Fibroblast of pulmonary artery (primary cell): ENCODE measurements around the gene NOL9.

ENCODE experiments used
- DNase-seq: peaks from one replicate; pipeline ENCODE4 v3.0.0-alpha.2; 2010; ENCODE audit warnings: low read depth
- H3K4me3 ChIP-seq: replicated peaks from 2 replicates; pipeline ENCODE4 v1.5.1; 2011; ENCODE audit warnings: low read depth, mild to moderate bottlenecking, control low read depth, low read length, moderate library complexity
- TF ChIP-seq, protein P1 (sequence below): IDR thresholded peaks from 2 replicates; pipeline ENCODE4 v1.5.1; 2011; ENCODE audit warnings: mild to moderate bottlenecking, control low read depth, low read length, inconsistent platforms; ENCODE audit errors: missing control alignments

Gene NOL9

DNA sequence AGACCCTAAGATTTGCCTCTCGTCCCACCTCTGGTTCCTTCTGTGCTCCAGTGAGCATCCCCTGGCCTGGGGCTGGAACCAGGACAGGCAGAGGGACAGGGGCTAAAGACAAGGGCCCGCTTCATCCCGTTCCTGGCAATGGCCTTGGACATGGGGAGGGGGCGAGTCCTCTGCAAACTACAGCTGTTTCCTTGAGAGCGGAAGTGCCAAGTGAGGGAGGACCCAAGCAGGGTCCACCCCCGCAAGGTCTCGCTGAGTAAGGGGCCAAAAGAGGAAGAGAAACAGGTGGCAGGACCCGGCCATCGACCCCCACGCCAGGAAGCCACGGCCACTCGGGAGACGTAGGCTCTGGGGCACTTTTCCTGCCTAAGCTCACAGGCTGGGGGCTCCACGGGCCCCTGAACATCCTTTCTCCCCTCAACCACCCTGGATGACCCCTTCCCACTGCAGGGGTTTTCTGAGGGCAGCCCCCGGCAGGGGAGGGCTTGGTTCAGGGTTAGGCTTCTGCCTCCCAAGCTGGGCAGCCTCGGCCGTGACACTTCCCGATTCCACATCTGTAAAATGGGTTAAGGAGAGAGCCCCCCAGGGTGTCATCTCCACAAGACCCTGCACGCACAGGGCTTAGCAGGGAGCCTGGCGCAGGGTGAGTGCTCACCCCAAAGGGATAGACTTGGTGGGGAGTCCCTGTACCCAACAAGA is 44.9 kb downstream of the NOL9 start:
- TF ChIP-seq, protein P1, sequence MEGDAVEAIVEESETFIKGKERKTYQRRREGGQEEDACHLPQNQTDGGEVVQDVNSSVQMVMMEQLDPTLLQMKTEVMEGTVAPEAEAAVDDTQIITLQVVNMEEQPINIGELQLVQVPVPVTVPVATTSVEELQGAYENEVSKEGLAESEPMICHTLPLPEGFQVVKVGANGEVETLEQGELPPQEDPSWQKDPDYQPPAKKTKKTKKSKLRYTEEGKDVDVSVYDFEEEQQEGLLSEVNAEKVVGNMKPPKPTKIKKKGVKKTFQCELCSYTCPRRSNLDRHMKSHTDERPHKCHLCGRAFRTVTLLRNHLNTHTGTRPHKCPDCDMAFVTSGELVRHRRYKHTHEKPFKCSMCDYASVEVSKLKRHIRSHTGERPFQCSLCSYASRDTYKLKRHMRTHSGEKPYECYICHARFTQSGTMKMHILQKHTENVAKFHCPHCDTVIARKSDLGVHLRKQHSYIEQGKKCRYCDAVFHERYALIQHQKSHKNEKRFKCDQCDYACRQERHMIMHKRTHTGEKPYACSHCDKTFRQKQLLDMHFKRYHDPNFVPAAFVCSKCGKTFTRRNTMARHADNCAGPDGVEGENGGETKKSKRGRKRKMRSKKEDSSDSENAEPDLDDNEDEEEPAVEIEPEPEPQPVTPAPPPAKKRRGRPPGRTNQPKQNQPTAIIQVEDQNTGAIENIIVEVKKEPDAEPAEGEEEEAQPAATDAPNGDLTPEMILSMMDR = no peak
- H3K4me3 ChIP-seq = no peak overlapping the region
- no peak for DNase-seq

DNA sequence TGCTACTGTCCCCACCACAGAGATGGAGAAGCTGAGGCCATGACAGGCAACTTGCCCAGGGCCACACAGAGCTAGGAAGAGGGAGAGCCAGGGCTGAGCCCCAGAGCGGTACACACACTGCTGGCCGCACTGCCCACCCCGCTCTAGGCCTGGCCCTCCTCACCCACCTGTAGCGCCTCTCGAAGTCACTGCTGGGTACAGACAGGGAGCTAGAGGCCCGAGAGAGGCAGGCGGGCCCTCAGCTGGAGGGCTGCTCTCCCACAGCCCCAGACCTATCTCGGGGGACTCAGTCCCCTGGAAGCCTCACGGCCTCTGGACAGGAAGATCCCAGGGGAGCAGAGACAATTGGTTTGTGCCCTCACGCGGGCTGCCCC is 45.5 kb downstream of the NOL9 start:
- H3K4me3 ChIP-seq = no peak overlapping the region
- TF ChIP-seq, protein P1 = no peak
- DNase-seq = no peak

DNA sequence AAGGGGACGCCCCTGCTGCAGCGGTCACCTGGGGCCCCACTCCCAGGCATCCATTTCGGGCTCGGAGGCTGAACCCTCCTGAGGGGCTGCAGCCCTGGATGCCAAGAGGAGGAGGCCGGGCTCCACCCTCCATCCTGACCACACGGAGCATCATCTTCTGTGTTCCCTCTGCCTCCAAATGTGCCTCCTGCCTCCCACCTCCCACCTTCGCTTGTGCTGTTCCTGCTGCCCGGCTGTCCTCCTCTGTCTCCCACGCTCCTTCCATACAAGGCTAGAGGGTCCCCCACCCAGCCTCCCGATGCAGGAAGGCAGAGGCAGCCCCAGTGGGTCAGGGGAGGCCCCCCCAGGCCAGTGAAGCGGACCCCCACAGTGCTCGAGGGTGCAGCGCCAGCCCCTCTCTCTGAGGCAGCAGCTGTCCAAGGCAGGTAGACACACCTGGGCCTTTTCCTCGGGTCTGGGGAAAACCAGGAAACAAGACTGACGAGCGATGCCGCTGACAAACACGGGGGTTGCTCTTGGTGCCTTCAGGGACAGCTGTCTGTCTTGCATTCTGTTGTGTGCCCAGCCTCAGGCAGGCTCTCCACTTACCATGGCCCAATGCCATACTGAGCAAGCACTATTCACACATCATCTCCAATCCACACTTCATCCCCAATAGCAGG is 46.0 kb downstream of the NOL9 start:
- DNase-seq = no peak
- TF ChIP-seq, protein P1 = no peak
- H3K4me3 ChIP-seq = no peak overlapping the region

DNA sequence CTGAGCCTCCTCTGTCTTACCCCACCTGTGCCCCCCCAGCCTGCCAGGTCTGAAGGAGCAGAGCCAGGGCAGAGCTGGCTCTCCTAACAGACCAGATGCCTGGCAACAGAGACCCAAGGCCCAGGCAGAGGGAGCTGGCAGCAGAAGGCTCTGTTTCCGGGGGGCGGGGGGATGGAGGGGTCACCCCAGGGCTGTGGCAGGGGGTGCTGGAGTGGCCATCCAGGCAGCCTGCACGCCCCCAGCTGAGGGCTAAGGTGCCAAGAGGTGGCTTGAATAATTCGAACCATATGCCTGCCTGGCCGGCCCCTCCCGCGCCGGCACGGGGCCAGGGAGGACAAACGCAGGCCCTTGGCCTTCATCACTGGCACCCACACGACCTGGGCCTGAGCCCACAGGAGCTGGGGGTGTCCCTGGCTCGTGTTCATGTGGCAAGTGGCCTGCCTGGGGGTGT is 46.8 kb downstream of the NOL9 start:
- H3K4me3 ChIP-seq = no peak overlapping the region
- no peak for DNase-seq
- TF ChIP-seq, protein P1 = no peak

DNA sequence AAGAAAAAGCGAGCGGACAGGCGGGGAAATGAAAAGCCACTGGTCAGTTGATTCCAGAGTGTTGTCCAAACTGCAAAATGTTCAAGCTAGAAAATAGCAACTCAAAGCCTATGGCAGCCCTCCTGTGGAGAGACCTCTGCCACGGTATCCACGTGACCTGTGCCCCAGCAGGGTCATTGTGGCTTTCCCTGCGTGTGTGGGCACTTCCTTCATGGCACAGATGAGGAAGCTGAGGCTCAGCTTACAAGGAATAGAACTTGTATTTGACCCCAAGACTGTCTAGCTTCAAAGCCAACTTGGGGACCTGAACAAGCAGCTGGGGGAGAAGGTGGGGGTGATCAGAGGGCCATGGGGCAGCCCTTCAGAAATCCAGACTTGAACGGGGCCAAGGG is 47.3 kb downstream of the NOL9 start:
- H3K4me3 ChIP-seq = no peak overlapping the region
- TF ChIP-seq, protein P1 = no peak
- DNase-seq = no peak

DNA sequence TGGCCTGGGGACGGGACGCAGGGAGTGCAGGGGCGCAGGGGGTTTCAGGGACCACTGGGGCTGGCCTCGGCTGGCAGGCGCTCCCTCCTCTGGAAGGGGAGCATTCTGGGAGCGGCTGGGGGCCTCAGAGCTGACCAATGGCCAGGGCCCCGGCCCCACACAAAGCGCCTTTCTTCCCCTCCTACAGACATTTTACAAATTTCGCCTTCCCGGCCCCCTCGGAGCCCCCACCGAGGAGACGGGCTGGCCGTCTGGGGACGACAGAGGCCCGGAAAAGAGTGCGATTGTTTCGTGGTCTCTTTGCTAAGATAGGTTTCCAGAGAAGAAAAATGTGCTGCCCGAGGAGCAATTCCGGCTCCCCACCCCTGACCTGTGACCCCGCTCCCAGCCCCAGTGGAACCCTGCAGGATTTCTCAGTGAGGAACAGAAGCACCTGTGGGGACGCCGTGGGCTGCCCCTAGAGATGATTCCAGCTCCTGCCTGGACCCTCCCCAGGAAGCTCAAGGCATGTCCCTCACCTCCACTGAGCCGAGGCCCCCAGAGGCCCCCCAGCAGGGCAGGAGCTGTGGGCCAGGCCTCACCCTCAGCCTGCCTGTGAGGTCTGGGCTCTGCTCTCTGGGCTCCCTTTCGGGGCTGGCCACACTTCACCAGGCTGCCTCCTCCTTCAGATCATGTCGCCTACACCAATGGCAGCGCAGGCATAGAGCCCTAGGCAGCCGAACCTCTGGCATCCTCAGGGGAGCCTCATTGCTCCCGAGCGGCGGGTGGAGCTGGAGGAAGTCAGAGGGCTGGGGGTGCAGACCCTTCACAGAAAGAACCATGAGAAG is 47.9 kb downstream of the NOL9 start:
- TF ChIP-seq, protein P1 = no peak

More for the DNA sequence above, 47.9 kb downstream of the NOL9 start:
- H3K4me3 ChIP-seq = no peak overlapping the region
- no peak for DNase-seq
